ENCODE data around the gene MSL3B.

DNA sequence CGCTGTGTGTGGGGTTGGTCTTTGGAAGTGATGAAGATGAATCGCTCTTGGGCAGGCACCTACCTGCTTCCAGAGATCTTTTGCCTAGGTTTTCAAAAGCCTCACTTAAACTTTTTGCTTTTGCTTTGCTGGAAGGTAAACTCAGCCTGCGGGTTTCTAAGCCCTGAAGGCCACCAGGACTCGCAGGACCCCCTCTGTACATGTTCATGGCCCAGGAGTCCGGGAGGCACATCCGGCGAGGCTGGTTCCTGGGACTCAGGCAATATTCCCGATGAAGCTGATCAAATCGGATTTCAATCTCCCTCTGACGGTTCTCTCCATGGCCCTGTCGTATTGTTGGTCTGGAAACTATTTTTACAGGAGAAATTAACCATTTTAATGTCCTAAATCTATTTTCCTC is 27.0 kb downstream of the MSL3B start:
- TF ChIP-seq ARNTL (CRISPR knock-in tag; IDR thresholded peaks at IDR 0.05; ENCODE audit: borderline replicate concordance, low read depth) (no peak), ISL1 (CRISPR knock-in tag; IDR thresholded peaks at IDR 0.05) (no peak), SNAI2 (CRISPR knock-in tag; IDR thresholded peaks at IDR 0.05) (no peak), ESRRG (CRISPR knock-in tag; IDR thresholded peaks at IDR 0.05) (no peak)
- TF ChIP-seq, protein P1, sequence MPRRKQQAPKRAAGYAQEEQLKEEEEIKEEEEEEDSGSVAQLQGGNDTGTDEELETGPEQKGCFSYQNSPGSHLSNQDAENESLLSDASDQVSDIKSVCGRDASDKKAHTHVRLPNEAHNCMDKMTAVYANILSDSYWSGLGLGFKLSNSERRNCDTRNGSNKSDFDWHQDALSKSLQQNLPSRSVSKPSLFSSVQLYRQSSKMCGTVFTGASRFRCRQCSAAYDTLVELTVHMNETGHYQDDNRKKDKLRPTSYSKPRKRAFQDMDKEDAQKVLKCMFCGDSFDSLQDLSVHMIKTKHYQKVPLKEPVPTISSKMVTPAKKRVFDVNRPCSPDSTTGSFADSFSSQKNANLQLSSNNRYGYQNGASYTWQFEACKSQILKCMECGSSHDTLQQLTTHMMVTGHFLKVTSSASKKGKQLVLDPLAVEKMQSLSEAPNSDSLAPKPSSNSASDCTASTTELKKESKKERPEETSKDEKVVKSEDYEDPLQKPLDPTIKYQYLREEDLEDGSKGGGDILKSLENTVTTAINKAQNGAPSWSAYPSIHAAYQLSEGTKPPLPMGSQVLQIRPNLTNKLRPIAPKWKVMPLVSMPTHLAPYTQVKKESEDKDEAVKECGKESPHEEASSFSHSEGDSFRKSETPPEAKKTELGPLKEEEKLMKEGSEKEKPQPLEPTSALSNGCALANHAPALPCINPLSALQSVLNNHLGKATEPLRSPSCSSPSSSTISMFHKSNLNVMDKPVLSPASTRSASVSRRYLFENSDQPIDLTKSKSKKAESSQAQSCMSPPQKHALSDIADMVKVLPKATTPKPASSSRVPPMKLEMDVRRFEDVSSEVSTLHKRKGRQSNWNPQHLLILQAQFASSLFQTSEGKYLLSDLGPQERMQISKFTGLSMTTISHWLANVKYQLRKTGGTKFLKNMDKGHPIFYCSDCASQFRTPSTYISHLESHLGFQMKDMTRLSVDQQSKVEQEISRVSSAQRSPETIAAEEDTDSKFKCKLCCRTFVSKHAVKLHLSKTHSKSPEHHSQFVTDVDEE (CRISPR knock-in tag; IDR thresholded peaks at IDR 0.05) = no peak

All from SK-N-SH treated with all-trans-retinoic acid at 6 μM for 48 hours (cell line).